AG10803 (cell line): ENCODE results near the gene ZNF804A.
A peak's percentile ranks its signal among the peaks of the same experiment; 100 is the strongest.

Experiments used
- DNase-seq: peaks from one replicate; pipeline ENCODE4 v3.0.0; 2010; ENCODE audit warnings: low read depth
- H3K4me3 ChIP-seq: 2 replicates; pipeline ENCODE4 v1.5.1; 2011; ENCODE audit warnings: mild to moderate bottlenecking, low read length, control low read depth
- CTCF ChIP-seq: conservative IDR thresholded peaks from 2 replicates; pipeline ENCODE4 v1.5.1; 2011; ENCODE audit warnings: mild to moderate bottlenecking, low read length, control low read depth, inconsistent platforms

ZNF804A gene

GRCh38 chr2:184679219-184680018 lies 81.1 kb downstream of the ZNF804A start:
- no peak for DNase-seq
- H3K4me3 ChIP-seq: no peak overlapping the region
- TF ChIP-seq CTCF: no peak

- DNase-seq: no peak
- no peak overlapping the region for H3K4me3 ChIP-seq
- TF ChIP-seq CTCF: no peak
Measured at GRCh38 chr2:184680825-184681224, 82.5 kb downstream of the ZNF804A start.

GRCh38 chr2:184681642-184682321 lies 83.5 kb downstream of the ZNF804A start:
- no peak for DNase-seq
- no peak for TF ChIP-seq CTCF
- H3K4me3 ChIP-seq: no peak overlapping the region

- DNase-seq: no peak
- no peak for TF ChIP-seq CTCF
Measured at GRCh38 chr2:184683911-184684310, 85.6 kb downstream of the ZNF804A start.

GRCh38 chr2:184685999-184686841 lies 87.9 kb downstream of the ZNF804A start:
- peak; percentile 1 for DNase-seq
- TF ChIP-seq CTCF: no peak
- H3K4me3 ChIP-seq: no peak overlapping the region

More at GRCh38 chr2:184683911-184684310, 85.6 kb downstream of the ZNF804A start:
- no peak overlapping the region for H3K4me3 ChIP-seq

- no peak overlapping the region for H3K4me3 ChIP-seq
- TF ChIP-seq CTCF: no peak
- DNase-seq: no peak
Measured at GRCh38 chr2:184689638-184690037, 91.3 kb downstream of the ZNF804A start.
